22Rv1 (cell line): ENCODE measurements around the gene ATP5MK.

Experiments
- H3K27ac ChIP-seq: fragments of 450-650 bp; 2 replicates; pipeline ENCODE4 v1.5.1; 2017
- CTCF ChIP-seq: fragments of 450-650 bp; IDR thresholded peaks from 2 replicates; pipeline ENCODE4 v1.5.1; 2017; ENCODE audit warnings: mild to moderate bottlenecking
- ZFX ChIP-seq: fragments of 450-650 bp; IDR thresholded peaks from 2 replicates; pipeline ENCODE4 v1.6.1; 2017; ENCODE audit warnings: antibody characterized with exemption, borderline replicate concordance

The ATP5MK gene

GRCh38 chr10:103441206-103441605, 44.9 kb upstream of the ATP5MK start:
- no peak for TF ChIP-seq ZFX
- no peak for TF ChIP-seq CTCF
- no peak overlapping the region for H3K27ac ChIP-seq

- H3K27ac ChIP-seq, result no peak overlapping the region
- TF ChIP-seq ZFX, result no peak
- TF ChIP-seq CTCF, result no peak
These were observed 44.1 kb upstream of the ATP5MK start for GRCh38 chr10:103440416-103440815.

- TF ChIP-seq ZFX (no peak), CTCF (no peak)
- H3K27ac ChIP-seq, result no peak overlapping the region
These were observed 43.5 kb upstream of the ATP5MK start for GRCh38 chr10:103439776-103440175.

- H3K27ac ChIP-seq, result no peak overlapping the region
- TF ChIP-seq ZFX, result no peak
- TF ChIP-seq CTCF, result no peak
These were observed 37.6 kb upstream of the ATP5MK start for GRCh38 chr10:103433858-103434257.

GRCh38 chr10:103431902-103432301, 35.6 kb upstream of the ATP5MK start:
- TF ChIP-seq CTCF (no peak), ZFX (no peak)
- H3K27ac ChIP-seq, result no peak overlapping the region

GRCh38 chr10:103429647-103430046, 33.4 kb upstream of the ATP5MK start:
- H3K27ac ChIP-seq, result no peak overlapping the region

GRCh38 chr10:103428989-103429643, 32.8 kb upstream of the ATP5MK start:
- no peak overlapping the region for H3K27ac ChIP-seq
- no peak for TF ChIP-seq CTCF
- TF ChIP-seq ZFX, result no peak

More at GRCh38 chr10:103429647-103430046, 33.4 kb upstream of the ATP5MK start:
- TF ChIP-seq CTCF, result no peak
- no peak for TF ChIP-seq ZFX
